ENCODE results near the gene DGAT2L6.

Gene DGAT2L6, protein sequence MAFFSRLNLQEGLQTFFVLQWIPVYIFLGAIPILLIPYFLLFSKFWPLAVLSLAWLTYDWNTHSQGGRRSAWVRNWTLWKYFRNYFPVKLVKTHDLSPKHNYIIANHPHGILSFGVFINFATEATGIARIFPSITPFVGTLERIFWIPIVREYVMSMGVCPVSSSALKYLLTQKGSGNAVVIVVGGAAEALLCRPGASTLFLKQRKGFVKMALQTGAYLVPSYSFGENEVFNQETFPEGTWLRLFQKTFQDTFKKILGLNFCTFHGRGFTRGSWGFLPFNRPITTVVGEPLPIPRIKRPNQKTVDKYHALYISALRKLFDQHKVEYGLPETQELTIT

GRCh38 chrX:70176938-70177533 lies at the start of gene DGAT2L6:
TSS of gene DGAT2L6 (plus strand) at chrX:70177483. CDS start at chrX:70177583, 100 bp downstream.
- DNase-seq = no peak

DNA sequence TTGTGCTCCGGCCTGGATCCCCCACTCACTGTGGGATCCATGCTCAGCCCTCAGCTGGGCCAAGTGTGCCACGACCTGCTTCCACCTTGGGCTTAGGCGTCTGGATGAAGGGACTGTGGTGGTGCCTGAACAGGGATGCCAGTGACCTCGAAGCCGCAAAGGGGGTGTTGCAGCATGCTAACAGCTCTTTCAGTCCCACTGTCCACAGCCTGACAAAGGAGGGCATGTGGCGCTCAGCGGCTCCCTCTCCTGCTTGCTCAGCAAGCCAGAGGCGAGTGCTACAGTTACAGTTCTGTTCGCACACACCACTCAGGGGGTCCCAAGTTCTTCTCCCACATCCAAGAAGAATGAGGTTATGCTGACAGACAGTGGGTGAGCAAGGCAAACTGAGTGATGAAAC lies 49.2 kb upstream of the DGAT2L6 start:
- no peak for DNase-seq

DNA sequence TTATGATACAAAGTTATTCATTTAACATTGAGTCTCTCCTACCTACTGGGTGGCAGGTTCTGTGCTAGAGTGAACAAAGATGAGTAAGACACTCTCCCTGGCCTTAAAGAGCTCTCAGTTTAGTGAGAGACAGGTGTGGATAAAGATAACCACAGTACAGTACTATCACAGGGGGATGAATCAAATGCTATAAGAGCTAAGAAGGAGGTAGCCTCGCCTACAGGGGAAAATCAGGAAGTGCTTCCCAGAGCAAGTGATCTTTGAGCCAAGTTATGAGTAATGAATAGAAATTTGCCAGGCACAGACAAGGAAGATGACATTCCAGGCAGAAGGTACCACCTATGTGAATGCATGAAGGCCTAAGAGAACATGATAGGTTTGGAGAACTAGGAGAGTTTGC lies 47.5 kb upstream of the DGAT2L6 start:
- no peak for DNase-seq

DNA sequence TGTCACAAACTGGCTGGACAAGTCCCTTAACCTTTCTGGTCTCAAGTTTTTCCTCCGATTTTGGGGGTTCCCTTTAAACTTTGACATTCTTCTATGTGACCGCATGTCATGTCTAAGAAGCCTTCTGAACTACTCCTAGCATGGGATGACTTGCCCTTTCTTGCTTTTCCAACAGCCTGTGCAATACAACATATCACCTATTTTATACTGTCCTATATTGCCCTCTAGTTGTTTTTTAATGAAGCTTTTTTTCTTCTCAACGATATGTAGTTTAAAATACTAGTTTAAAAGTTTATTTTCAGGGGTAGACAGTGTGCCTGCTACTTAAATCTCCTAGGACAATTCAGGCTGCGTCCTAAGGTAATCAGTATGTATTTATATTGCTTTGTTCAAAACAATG lies 45.1 kb upstream of the DGAT2L6 start:
- DNase-seq = no peak

- no peak for DNase-seq
These were observed 44.4 kb upstream of the DGAT2L6 start for GRCh38 chrX:70132877-70133302.

GRCh38 chrX:70133303-70134115 lies 43.8 kb upstream of the DGAT2L6 start, which contains the start of gene IGBP1:
TSS of gene IGBP1 (plus strand) at chrX:70133447. CDS start at chrX:70133948, 501 bp downstream.
- peak; percentile 77 to 83 for DNase-seq

DNA sequence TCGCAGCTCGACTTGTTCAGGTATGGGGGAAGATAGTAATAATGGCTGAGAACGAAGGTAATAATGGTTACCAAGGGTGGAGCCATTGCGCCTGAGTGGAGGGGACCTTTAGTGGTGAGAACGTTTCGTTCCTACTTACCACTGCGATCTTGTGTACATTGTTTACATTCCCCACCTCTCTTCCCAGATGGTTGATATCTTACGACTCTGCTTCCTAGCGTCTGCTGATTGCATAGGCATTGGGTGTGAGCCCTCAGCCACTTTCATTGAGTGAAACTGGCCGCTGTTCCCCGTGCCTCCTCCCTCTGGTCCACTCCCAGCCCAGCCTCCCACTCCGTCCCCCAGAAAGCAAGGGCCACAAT lies 43.2 kb upstream of the DGAT2L6 start:
- DNase-seq = no peak

- DNase-seq = no peak
These were observed 38.7 kb upstream of the DGAT2L6 start for GRCh38 chrX:70138622-70139021.

DNA sequence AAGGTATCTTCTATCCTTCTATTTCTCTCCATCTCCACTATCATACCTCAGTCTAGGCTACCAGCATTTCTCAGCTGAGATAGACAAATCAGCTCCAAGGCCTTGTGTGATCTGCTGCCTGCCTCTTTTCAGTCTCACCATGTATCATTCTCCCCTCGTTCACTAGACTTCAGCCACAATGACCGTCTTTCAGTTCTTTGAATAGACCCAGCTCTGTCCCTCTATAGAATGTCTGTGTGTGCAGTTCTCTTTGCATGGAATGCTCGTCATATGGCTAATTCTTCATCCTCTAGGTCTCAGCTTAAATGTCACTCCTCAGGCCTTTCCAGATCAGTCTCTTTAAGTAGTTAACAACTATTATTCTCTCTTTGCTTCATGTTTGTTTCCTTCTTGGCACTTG lies 37.5 kb upstream of the DGAT2L6 start:
- no peak for DNase-seq

GRCh38 chrX:70141373-70141772 lies 35.9 kb upstream of the DGAT2L6 start:
- no peak for DNase-seq

- DNase-seq = no peak
These were observed 10.4 kb upstream of the DGAT2L6 start for GRCh38 chrX:70166601-70167590.

GRCh38 chrX:70168238-70169188 lies 8.8 kb upstream of the DGAT2L6 start:
- no peak for DNase-seq

DNA sequence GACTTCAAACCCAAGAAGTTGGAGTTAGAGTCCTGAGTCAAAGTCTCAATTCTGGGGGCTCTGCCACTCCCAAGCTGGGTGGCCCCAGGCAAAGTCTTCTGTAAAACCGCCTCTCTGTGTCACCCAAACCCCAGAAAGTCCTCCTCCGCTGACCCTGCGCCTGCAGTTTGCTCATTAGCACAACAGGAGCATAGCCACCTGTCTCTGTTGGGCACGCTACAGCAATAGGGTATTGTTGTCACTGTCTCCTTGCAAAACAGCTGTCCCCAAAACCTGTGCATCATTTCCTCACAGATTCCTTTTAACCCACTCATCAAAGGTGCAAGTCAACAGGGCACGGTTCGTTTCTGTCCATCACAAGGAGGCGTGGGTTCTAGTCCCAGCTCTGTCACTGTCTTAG lies 8.0 kb upstream of the DGAT2L6 start:
- DNase-seq = no peak

- no peak for DNase-seq
These were observed 5.7 kb upstream of the DGAT2L6 start for GRCh38 chrX:70171624-70172023.

GRCh38 chrX:70172221-70172620 lies 5.1 kb upstream of the DGAT2L6 start:
- no peak for DNase-seq

DNA sequence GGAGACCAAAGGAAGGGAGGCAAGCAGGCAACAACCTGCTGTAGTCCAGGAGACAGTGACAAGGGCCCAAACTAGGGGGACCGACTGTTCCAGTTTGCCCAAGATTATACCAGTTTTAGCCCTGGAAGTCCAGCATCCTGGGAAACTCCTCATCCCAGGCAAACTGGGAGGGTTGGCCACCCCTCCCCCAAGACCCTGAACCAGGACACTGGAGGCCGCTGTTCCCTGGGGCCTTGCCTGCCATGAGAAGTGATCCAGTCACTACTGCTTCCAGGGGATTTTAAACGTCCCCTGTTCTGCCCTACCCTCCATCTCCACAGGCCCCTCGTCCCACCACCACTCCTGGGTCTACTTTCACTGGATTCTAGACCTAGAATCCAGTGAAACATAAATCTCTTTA lies 4.3 kb upstream of the DGAT2L6 start:
- DNase-seq = no peak

GRCh38 chrX:70174754-70175153 lies 2.5 kb upstream of the DGAT2L6 start:
- DNase-seq = no peak

DNA sequence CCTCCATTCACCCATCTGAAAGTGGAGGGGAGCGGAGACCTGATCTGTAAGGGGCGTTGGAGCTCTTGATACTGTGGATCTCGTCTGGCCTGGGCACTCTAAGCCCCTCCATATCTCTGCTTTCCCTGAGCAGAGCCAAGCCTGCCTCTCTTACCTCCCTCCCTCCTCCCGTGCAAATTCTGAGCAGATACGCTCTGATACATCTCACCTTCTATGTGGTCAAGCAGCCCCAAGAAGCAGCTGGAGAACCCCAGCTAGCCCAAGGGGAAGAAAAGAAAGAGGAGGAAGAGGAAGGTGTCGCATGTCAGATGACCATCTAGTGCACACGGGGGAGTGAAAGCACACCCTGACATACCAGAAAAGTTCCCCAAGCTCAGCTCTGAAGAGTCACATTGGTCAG lies 1.9 kb upstream of the DGAT2L6 start:
- no peak for DNase-seq

DNA sequence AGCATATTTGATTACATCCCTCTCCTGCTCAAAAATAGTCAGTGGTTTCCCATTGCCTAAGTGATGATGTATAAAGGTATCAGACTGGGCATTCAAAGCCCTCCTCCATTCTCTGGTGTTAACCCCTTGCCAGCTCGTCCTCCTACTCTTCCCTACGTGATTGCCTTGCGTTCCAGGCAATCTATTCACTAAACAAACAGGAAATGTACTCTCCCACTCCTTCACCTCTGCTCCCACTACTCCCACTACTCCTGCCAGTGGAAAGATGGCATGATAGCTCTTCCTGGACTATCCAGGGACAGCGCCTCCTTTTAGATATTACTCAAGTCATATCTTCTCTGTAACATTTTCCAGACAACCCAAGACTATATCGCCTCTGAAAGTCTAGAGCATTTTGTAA lies 5.8 kb downstream of the DGAT2L6 start:
- no peak for DNase-seq

DNA sequence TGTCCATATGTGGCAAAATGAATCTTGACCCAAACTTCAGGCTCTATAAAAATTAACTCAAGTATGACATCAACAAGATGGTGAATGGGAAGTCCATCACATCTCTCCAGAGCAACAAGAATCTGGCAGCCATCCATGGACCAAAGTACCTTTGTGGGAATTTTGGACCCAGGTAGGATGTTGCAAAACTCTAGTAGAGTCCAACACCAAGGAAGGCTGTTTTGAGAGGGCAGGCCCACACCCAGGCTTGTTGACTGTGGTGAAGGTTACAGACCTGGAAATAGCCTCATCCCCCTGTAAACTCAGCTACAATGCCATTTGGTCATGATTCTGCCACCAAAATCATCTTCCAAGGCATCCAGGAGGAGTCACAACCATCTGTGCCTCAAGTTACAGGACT lies 12.9 kb downstream of the DGAT2L6 start:
- no peak for DNase-seq

DNA sequence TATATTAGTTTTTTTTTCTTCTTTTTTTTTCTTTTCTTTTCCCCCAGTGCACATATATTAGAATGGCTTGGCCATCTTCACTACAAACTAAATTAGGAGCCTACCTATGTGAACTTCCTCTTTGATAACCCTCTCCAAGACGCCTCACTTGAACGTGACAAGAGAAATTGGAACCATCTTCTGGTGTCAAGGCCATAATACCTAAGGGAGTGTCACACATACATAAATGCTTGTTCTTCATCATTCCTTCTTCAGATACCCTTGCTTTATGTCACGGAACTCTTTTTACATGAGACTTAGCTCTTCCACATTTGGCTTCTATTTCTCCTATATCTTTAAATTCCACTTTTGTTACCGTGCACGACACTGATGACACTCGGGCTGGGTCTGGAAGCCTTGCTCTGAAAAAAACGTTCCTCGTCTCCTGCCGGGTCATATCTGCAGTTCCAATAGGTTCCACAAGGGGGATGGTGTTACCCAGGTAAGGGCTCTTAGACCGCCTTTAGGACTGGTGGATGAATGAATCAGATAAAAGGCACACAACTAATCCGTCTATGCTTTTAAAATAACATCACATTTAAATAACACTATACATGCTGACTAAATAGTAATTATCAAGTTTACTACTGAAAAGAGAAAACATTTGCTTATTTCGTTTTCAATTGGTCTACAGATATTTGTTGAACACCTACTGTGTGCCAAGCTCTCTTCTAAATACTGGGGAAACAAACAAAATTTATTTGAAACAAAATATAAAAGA lies 19.9 kb downstream of the DGAT2L6 start:
- peak; percentile 4 to 56 for DNase-seq

Data from inflammatory macrophage treated with lipopolysaccharide for 1 hour (primary cell).